Activated effector memory CD4-positive, alpha-beta T cell treated with anti-CD3 and anti-CD28 coated beads, Interleukin-2, amount 50 U/mL, for 16 hours (primary cell): ENCODE results near the gene PTGFR.

Source experiments
- DNase-seq: peaks from one replicate; pipeline ENCODE4 v3.0.0-alpha.2; 2020

Gene PTGFR

DNA sequence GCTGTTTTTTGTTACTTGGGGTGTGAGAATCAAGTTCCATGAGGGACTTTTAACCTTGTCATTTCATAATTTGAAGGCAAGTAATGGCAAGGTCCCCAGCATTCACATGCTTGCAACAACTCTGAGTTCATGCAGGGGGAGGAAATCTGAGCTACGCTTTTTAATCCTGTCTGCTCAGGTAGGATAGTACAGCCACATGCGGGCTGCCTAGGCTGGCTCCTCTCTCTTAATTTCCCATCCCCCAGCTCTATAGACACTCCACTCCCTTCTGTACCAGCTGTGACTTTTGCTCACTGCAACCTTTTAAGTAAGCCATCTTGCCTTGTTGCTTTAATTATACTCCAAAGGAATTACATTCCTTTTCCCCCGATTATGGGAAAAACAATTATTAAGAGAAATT is 30.1 kb downstream of the PTGFR start:
- DNase-seq: no peak

- DNase-seq: no peak
Measured at GRCh38 chr1:78522136-78522535, 31.4 kb downstream of the PTGFR start.

GRCh38 chr1:78526496-78526895 is 35.7 kb downstream of the PTGFR start:
- no peak for DNase-seq

DNA sequence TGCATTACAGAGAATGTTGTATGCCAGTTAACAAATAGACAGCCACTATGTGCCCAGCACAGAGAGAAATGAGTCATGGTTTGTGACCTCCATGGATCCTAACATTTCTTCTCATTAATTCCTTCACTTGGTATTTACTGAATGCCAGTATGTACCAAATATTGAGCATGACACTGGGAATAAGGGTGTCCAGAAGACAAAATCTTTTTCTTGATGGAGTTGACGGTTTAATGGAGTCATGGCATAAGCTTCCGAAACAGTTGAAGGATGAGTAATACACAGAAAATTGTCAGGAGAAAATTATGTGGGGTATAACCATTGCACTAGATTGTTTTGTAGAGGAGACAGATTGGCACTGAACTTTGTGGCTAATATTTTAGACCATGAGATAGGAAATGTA is 36.9 kb downstream of the PTGFR start:
- DNase-seq: no peak

DNA sequence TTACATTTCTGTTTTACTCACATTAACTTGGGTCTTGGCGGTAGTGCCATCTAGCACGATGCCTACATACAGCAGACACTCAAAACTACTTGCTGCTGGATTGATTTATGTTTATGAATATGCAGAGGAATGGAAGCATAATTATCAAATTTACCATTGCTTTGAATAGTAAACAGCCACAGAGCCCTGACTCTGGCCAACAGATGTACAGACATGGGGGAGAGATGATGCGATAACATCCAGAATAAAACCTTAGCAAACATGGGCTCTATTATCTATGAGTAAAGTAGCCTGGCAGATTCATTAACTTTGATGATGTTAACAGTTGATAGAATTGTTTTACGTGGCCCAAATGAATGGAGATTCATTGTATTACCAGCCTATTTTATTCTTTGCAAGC is 42.8 kb downstream of the PTGFR start:
- no peak for DNase-seq

DNA sequence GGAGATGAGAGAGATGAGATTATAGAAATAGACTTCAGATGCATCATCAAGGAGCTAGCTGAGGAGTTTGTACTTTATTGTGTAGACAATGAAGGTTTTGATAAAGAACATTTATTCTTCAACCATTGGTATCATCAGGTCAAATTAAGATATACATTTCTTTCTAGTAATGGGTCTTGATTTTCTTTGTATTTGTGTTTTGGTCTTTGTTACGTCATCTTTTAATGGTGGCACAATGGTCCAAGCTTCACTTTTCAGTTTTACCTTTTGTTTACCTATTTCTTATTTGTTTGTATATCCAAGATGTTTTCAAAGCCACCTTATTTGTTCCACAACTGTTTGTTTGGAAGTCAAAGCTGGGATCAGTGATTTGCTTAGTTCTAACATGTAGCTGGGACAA is 44.5 kb downstream of the PTGFR start:
- DNase-seq: no peak

GRCh38 chr1:78536427-78536826 is 45.7 kb downstream of the PTGFR start:
- DNase-seq: no peak

GRCh38 chr1:78540048-78540447 is 49.3 kb downstream of the PTGFR start:
- no peak for DNase-seq

GRCh38 chr1:78541479-78541878 is 50.7 kb downstream of the PTGFR start:
- no peak for DNase-seq

- DNase-seq: no peak
Measured at GRCh38 chr1:78543941-78544643, 53.3 kb downstream of the PTGFR start.

GRCh38 chr1:78547081-78547480 is 56.3 kb downstream of the PTGFR start:
- no peak for DNase-seq

GRCh38 chr1:78549331-78549730 is 58.6 kb downstream of the PTGFR start:
- DNase-seq: no peak

DNA sequence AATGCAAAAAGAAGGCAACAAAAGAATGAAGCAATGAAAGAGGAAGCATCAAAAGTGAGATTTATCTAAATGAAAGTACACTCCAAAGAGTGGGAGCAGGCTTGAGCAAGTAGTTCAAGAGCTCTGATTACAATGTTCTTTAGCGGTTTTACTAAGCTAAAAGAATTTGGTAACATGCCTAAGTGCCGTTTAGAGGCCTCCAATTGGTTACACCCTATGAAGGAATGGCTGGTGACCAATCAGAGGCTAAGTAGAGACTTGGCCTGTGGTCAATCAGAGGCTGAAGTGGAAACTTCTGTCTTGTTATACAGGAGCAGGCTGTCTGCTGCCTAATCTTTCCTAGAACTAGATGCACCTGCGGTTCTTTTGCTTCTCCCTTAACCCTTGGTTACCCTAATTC is 59.1 kb downstream of the PTGFR start:
- DNase-seq: no peak

- DNase-seq: no peak
Measured at GRCh38 chr1:78553859-78554258, 63.1 kb downstream of the PTGFR start.

- DNase-seq: no peak
Measured at GRCh38 chr1:78554840-78555239, 64.1 kb downstream of the PTGFR start.

- no peak for DNase-seq
Measured at GRCh38 chr1:78559680-78560079, 68.9 kb downstream of the PTGFR start.

DNA sequence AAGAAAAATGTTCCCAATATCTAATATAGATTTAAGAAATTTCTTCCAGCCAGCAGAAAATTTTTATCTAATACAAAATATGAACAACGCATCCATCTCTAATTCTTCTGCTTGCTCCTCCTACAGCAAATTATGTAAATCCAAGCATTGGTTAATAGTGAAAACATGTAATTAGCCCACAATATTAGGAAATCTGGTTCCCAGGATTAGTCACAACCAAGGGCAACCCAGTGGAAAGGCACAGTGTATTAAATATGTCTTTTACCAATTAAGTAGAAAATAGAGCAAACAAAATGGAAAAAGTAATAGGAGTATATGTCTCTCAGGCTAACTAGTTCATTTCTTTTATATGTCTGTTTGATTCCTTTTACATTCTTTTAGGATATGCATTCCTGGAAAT is 70.0 kb downstream of the PTGFR start:
- DNase-seq: no peak

GRCh38 chr1:78561856-78562255 is 71.1 kb downstream of the PTGFR start:
- no peak for DNase-seq

DNA sequence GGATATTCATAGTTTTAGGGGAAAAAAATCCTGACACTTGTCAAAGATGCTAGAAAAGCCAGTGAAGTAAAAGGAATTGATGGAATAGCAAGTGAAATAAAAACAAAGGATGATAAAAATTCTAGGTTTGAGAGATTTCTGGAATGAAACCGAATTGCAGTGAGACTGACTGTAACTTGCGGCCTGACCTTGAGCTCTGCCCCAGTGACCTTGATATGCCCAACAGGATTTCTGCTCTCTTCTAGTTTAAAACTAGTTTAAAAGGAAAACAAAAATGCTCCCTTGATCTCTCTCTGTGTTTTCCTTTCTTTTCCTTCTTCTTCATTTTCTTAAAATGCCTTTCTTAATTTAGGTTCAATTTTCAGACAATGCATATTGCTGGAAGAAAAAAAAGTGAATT is 74.6 kb downstream of the PTGFR start:
- no peak for DNase-seq

GRCh38 chr1:78570539-78570938 is 79.8 kb downstream of the PTGFR start:
- DNase-seq: no peak

GRCh38 chr1:78577257-78578100 is 86.7 kb downstream of the PTGFR start:
- no peak for DNase-seq

DNA sequence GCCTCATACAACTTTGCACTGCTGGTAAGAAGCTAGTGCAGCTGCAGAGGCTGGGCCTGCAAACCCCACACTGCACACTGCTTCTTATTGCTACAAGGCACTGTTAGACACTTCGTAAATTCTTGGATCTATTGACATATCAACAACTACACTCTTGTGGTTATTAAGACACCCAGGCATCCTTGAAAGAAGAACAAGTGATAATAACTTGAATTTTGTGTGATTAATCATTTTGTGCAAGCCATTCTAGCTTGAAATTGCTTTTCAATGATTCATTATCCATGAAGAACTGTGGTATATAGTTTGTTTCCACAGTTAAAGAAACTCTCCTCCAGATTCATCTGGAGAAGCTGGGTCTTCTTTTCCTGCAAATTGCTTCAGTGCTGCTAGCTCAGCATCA is 95.8 kb downstream of the PTGFR start:
- DNase-seq: no peak

GRCh38 chr1:78587211-78587610 is 96.4 kb downstream of the PTGFR start:
- no peak for DNase-seq
